ENCODE data around the gene GRPR. TPM values are rescaled to one million over a fixed set of nuclear protein-coding genes. Genes with fewer than 3 reads are reported as not detected.

GRPR gene
- total RNA-seq, 8 experiments from 2014 or later = 0.14 to 31.6 (median 0.57) TPM

GRCh38 chrX:16113978-16114565 lies 9.3 kb upstream of the GRPR start:
- Histone ChIP-seq H3K27ac (no peak overlapping the region), H3K4me1 (replicated peaks in 1 of 2) (no peaks in the 10 kb centered on the region), H3K4me3 (no peak overlapping the region)
- ATAC-seq (replicated peaks in 6 of 8) = no peak
- in situ Hi-C loops (cut with MboI; ENCODE audit: low pct_unique_long_range_greater_than_20kb in 2 of 9, low sequenced_read_pairs in 9 of 9, unreplicated experiment in 9 of 9) = loop anchor here in 1 of 9 experiments (25.0 kb wide), 1 partner anchor 323 kb away; no protein-coding TSS in a partner anchor
- WGBS, 10 experiments = 33 to 100% (median 79%) methylated on average over 1 of the region's 1 CpG; no CpG with 5 or more reads in 6 of the 10 experiments

GRCh38 chrX:16114611-16115010 lies 8.8 kb upstream of the GRPR start:
- in situ Hi-C loops (cut with MboI; ENCODE audit: low pct_unique_long_range_greater_than_20kb in 2 of 9, low sequenced_read_pairs in 9 of 9, unreplicated experiment in 9 of 9) = loop anchor here in 1 of 9 experiments (25.0 kb wide), 1 partner anchor 323 kb away; no protein-coding TSS in a partner anchor
- WGBS, 10 experiments = 17 to 85% methylated on average over 1 to 4 of the region's 4 CpGs; no CpG with 5 or more reads in 8 of the 10 experiments
- peak in 3 of 8 experiments; percentile 31 to 64 (median 41) for ATAC-seq (replicated peaks in 6 of 8)

GRCh38 chrX:16119353-16120220 lies 3.8 kb upstream of the GRPR start:
- Histone ChIP-seq H3K4me1 (replicated peaks in 1 of 2) (no peaks in the 10 kb centered on the region), H3K4me3 (no peak overlapping the region), H3K27ac (no peak overlapping the region)
- WGBS, 10 experiments = 40 to 100% (median 72%) methylated on average over 1 to 5 of the region's 5 CpGs; no CpG with 5 or more reads in 3 of the 10 experiments
- in situ Hi-C loops (cut with MboI; ENCODE audit: low pct_unique_long_range_greater_than_20kb in 2 of 9, low sequenced_read_pairs in 9 of 9, unreplicated experiment in 9 of 9) = loop anchor here in 1 of 9 experiments (25.0 kb wide), 1 partner anchor 318 kb away; no protein-coding TSS in a partner anchor
- no peak for ATAC-seq (replicated peaks in 6 of 8)

More at GRCh38 chrX:16114611-16115010, 8.8 kb upstream of the GRPR start:
- Histone ChIP-seq H3K4me3 (no peak overlapping the region), H3K4me1 (replicated peaks in 1 of 2) (no peaks in the 10 kb centered on the region), H3K27ac (no peak overlapping the region)

GRCh38 chrX:16120431-16120830 lies 2.9 kb upstream of the GRPR start:
- ATAC-seq (replicated peaks in 6 of 8) = no peak
- Histone ChIP-seq H3K4me3 (no peak overlapping the region), H3K27ac (no peak overlapping the region), H3K4me1 (replicated peaks in 1 of 2) (no peaks in the 10 kb centered on the region)
- in situ Hi-C loops (cut with MboI; ENCODE audit: low pct_unique_long_range_greater_than_20kb in 2 of 9, low sequenced_read_pairs in 9 of 9, unreplicated experiment in 9 of 9) = loop anchor here in 1 of 9 experiments (25.0 kb wide), 1 partner anchor 317 kb away; no protein-coding TSS in a partner anchor
- 50 to 100% (median 100%) methylated on average over 1 to 2 of the region's 3 CpGs; no CpG with 5 or more reads in 5 of the 10 experiments for WGBS, 10 experiments

- no peak for ATAC-seq (replicated peaks in 6 of 8)
- Histone ChIP-seq H3K4me1 (replicated peaks in 1 of 2) (no peaks in the 10 kb centered on the region), H3K27ac (no peak overlapping the region), H3K4me3 (no peak overlapping the region)
- in situ Hi-C loops (cut with MboI; ENCODE audit: low pct_unique_long_range_greater_than_20kb in 2 of 9, low sequenced_read_pairs in 9 of 9, unreplicated experiment in 9 of 9) = loop anchor here in 1 of 9 experiments (25.0 kb wide), 1 partner anchor 313 kb away; no protein-coding TSS in a partner anchor
- WGBS, 10 experiments = 29 to 100% (median 87%) methylated on average over 1 to 4 of the region's 7 CpGs; no CpG with 5 or more reads in 5 of the 10 experiments
These were observed 836 bp downstream of the GRPR start for GRCh38 chrX:16124201-16124600.

- WGBS, 10 experiments = 74 to 100% (median 82%) methylated on average over 1 to 5 of the region's 5 CpGs; no CpG with 5 or more reads in 6 of the 10 experiments
- Histone ChIP-seq H3K4me1 (replicated peaks in 1 of 2) (no peaks in the 10 kb centered on the region), H3K27ac (no peak overlapping the region), H3K4me3 (no peak overlapping the region)
- ATAC-seq (replicated peaks in 6 of 8) = peak in 1 of 8 experiments; percentile 14
- in situ Hi-C loops (cut with MboI; ENCODE audit: low pct_unique_long_range_greater_than_20kb in 2 of 9, low sequenced_read_pairs in 9 of 9, unreplicated experiment in 9 of 9) = no loop called here
These were observed 2.3 kb downstream of the GRPR start for GRCh38 chrX:16125520-16126149.

GRCh38 chrX:16130707-16131106 lies 7.3 kb downstream of the GRPR start:
- H3K4me1 ChIP-seq (replicated peaks in 1 of 2) = no peaks in the 10 kb centered on the region
- no peak overlapping the region for H3K27ac ChIP-seq
- no peak for ATAC-seq (replicated peaks in 6 of 8)
- 53 to 83% methylated on average over 1 to 2 of the region's 2 CpGs; no CpG with 5 or more reads in 8 of the 10 experiments for WGBS, 10 experiments
- in situ Hi-C loops (cut with MboI; ENCODE audit: low pct_unique_long_range_greater_than_20kb in 2 of 9, low sequenced_read_pairs in 9 of 9, unreplicated experiment in 9 of 9) = no loop called here
- no peak overlapping the region for H3K4me3 ChIP-seq

- H3K4me1 ChIP-seq (replicated peaks in 1 of 2) = no peaks in the 10 kb centered on the region
- in situ Hi-C loops (cut with MboI; ENCODE audit: low pct_unique_long_range_greater_than_20kb in 2 of 9, low sequenced_read_pairs in 9 of 9, unreplicated experiment in 9 of 9) = no loop called here
- no peak overlapping the region for H3K4me3 ChIP-seq
- no peak for ATAC-seq (replicated peaks in 6 of 8)
- WGBS, 10 experiments = 80 to 100% (median 100%) methylated on average over 1 of the region's 1 CpG; no CpG with 5 or more reads in 5 of the 10 experiments
- no peak overlapping the region for H3K27ac ChIP-seq
These were observed 11.6 kb downstream of the GRPR start for GRCh38 chrX:16134936-16135335.

GRCh38 chrX:16136080-16136479 lies 12.7 kb downstream of the GRPR start:
- ATAC-seq (replicated peaks in 6 of 8) = no peak
- Histone ChIP-seq H3K4me3 (no peak overlapping the region), H3K27ac (no peak overlapping the region), H3K4me1 (replicated peaks in 1 of 2) (no peaks in the 10 kb centered on the region)
- in situ Hi-C loops (cut with MboI; ENCODE audit: low pct_unique_long_range_greater_than_20kb in 2 of 9, low sequenced_read_pairs in 9 of 9, unreplicated experiment in 9 of 9) = no loop called here
- WGBS, 10 experiments = 0 to 100% (median 83%) methylated on average over 1 to 2 of the region's 2 CpGs; no CpG with 5 or more reads in 5 of the 10 experiments

GRCh38 chrX:16137416-16138107 lies 14.2 kb downstream of the GRPR start:
- Histone ChIP-seq H3K4me1 (replicated peaks in 1 of 2) (no peaks in the 10 kb centered on the region), H3K27ac (no peak overlapping the region), H3K4me3 (no peak overlapping the region)
- no peak for ATAC-seq (replicated peaks in 6 of 8)
- in situ Hi-C loops (cut with MboI; ENCODE audit: low pct_unique_long_range_greater_than_20kb in 2 of 9, low sequenced_read_pairs in 9 of 9, unreplicated experiment in 9 of 9) = no loop called here

- 43 to 82% methylated on average over 1 of the region's 1 CpG; no CpG with 5 or more reads in 8 of the 10 experiments for WGBS, 10 experiments
- H3K4me1 ChIP-seq (replicated peaks in 1 of 2) = no peaks in the 10 kb centered on the region
- in situ Hi-C loops (cut with MboI; ENCODE audit: low pct_unique_long_range_greater_than_20kb in 2 of 9, low sequenced_read_pairs in 9 of 9, unreplicated experiment in 9 of 9) = no loop called here
- H3K27ac ChIP-seq = no peak overlapping the region
- ATAC-seq (replicated peaks in 6 of 8) = no peak
- H3K4me3 ChIP-seq = no peak overlapping the region
These were observed 14.7 kb downstream of the GRPR start for GRCh38 chrX:16138108-16138427.

GRCh38 chrX:16140448-16140847 lies 17.1 kb downstream of the GRPR start:
- no peaks in the 10 kb centered on the region for H3K4me1 ChIP-seq (replicated peaks in 1 of 2)
- 46 to 93% (median 74%) methylated on average over 2 to 3 of the region's 4 CpGs; no CpG with 5 or more reads in 7 of the 10 experiments for WGBS, 10 experiments
- H3K4me3 ChIP-seq = no peak overlapping the region
- ATAC-seq (replicated peaks in 6 of 8) = no peak
- H3K27ac ChIP-seq = no peak overlapping the region
- in situ Hi-C loops (cut with MboI; ENCODE audit: low pct_unique_long_range_greater_than_20kb in 2 of 9, low sequenced_read_pairs in 9 of 9, unreplicated experiment in 9 of 9) = no loop called here

All from motor neuron (in vitro differentiated cells).